Activated CD4-positive, alpha-beta T cell treated with anti-CD3 and anti-CD28 coated beads, Interleukin-2, amount 50 U/mL, for 48 hours (primary cell): ENCODE measurements around the gene INKA2.

Experiments
- DNase-seq, 2 experiments: peaks; one replicate each; pipeline ENCODE4 v3.0.0-alpha.2; 2020

Gene INKA2

DNA sequence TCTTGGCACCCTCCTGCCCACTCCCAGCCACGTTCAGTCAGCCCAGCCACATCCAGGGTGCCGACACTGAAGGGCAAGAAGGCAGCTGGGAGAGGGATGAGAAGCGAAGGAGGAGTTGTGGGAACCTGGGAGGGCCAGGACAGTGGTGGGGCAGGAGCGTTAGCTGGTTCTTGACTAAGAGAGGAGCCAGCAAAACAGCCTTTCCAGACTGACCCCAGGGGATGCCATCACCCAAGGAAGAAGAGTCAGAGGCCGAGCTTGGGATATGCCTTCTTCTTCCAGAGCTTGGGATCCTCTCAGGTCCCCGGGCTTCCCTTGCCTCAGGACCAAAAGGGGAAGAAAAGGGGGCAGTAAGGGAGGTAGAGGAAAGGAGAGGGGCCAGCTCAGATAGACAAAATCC, 7.2 kb downstream of the INKA2 start:
- DNase-seq, result no peak

- DNase-seq, result no peak
These were observed 8.5 kb downstream of the INKA2 start for GRCh38 chr1:111730706-111731105.

- no peak for DNase-seq
These were observed 9.1 kb downstream of the INKA2 start for GRCh38 chr1:111729946-111730681.

- DNase-seq, result peak in 1 of 2 experiments; percentile 1
These were observed 9.8 kb downstream of the INKA2 start for GRCh38 chr1:111729271-111729921.

DNA sequence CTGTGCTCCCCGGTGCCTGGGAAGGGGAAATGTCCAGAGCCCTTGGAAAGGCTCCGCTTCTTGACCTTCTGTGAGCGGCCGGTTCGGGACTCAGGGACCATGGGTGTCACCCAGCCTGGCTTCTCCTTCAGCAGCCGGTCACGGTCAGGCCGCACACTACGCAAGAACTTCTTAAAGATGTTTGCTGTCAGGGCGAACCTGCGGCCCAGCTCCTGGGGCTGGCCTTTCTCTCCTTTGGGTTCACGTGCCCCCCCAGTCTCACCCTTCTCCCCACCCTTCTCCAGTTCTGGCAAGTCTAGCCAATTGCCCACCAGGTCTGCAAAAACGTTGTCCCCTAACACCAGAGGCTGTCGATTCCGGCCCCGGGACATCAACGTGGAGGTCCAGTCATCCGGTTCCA, 12.1 kb downstream of the INKA2 start:
- peak in 1 of 2 experiments; percentile 0 for DNase-seq

DNA sequence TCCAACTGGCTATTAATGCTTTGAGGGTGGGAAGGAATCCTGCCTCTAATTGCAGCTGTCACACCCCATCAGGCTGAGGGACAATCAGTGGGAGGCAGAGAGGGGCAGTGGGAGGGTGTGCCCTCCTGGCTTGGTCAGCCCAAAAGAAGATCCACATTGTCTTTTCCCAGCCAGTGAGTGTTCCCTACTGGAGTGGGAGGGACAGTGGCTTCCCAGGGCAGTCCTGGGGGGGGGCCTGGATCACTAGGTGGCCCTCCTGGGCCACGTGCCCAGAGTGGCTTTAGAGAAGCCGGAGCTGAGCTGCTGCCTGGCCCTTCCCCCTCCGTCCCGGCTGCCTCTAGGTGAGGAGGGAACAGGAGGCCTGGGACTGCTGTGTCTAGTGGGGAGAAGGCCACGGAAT, 14.0 kb downstream of the INKA2 start:
- peak in 1 of 2 experiments; percentile 1 for DNase-seq

DNA sequence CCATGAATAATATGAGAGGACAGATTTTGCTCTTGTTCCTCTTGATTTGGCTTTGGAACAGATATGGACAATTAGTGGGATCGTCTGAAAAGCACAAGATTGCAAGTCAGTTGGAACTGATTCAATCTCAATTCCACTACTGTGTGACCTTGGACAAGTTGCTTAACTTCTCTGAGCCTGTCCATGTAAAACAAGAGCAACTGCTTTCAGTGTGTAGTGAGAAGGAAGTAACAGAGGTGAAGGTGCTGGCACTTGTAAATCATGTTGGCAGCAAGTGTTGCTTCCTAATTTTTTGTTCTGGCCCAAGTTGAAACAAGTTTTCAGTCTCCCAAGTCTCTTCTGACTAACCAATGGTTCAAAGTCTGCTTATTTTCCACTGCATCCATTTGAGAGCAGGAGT, 15.3 kb downstream of the INKA2 start:
- DNase-seq, result no peak

DNA sequence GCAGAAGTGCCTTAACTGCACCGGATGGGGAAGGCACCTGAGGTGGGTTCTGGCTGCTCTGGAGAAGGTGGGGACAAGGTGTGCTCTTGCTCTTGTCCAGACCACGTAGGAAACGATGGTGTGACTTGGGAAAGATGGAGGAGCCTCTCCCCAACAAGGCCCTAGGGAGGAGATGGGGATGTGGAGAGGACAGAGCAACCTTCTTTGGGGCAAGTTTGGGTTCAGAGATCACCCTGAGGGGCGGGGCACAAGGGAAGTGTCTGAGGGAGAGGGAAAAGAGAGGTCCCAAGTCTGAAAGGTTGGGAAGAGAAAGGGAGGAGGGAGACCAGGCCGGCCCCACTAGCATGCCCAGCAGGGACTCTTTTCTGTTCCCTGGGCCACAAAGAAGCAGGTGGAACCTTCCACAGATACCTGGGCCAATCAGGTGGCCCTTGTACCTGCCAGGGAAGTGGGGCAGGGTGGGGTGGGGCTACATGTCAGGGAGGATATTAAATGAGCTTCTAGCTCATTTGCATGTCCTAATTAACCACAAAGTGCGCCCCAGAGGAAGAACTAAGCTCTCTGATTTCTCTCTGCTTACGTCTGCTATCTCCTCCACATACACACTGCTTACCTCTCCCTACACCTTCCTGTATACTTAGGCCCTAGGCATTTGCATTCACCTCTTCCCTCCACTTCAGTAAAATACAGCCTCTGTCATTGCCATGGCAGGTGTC, 15.9 kb downstream of the INKA2 start:
- DNase-seq, result peak in 1 of 2 experiments; percentile 1

- DNase-seq, result no peak
These were observed 18.0 kb downstream of the INKA2 start for GRCh38 chr1:111720977-111721786.

DNA sequence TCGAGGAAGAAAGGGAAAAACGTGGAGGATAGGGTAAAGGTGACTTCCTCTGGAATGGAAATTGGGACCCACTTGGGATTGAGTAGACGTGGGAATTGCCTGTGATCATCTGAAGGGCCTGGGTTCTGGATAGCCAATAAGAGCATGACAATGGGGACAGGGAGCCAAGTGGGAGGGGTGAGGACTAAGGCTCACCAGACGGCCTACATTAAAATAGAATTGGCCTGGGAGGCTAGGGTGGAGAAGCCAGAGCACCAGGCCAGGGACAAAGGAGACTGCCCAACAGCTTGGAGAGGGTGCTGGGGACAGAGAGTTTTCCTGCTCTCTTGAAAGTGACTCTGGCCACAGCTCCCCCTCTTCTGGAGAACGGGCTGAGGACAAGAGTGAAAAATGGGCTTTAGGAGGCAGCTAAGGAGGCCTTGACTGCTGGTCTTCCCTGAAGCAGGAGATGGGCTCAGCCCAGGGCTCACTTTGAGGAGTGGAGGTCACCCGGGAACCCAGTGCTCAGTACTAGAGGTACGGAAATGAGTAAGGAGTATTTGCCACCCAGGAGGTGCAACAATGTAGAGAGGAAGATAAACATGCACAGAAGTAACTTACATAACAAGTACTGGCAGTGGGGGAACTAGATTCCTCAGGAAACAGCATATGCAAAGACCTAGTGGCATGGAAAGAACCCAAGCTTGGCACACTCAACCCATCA, 18.8 kb downstream of the INKA2 start:
- no peak for DNase-seq

DNA sequence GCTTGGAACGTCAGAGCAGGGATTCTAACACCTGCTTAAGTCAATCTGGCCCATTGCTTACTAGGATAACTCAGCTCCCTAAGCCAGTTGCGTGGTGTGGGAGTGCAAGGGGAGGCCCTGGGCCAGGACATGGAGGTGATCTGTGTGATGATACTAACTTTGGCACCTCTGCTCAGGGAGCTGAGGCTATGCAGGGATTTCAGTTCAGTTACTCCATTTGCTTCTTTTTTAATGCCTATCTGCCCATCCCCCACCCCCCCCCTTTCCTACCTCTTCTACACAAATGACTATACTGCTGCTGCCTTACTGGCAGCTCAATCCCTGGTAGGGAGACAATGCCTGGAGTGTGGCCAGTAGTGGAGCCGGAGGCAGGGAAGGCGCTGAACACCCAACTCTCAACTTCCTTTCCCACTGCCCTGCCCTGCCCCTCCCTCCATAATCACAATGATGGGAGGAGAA, 19.5 kb downstream of the INKA2 start:
- no peak for DNase-seq

DNA sequence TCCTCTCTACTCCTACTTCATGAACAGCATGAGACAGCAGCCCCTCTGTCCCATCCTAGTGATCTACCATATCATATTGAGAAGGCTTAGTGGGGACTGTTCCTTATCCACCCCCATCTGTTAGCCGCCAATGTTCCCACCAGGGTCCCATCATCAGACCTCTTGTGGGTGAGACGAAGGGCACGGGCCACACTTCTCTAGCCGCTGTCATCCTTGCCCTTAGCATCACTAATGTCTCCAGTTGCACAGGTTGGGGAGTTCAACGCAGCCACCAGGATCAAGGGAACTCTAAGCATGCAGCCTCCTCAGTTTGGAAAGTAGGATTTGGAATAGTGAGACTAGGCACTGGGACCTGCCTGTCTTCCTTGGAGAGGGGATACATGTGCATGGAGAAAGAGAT, 20.1 kb downstream of the INKA2 start:
- DNase-seq, result no peak

DNA sequence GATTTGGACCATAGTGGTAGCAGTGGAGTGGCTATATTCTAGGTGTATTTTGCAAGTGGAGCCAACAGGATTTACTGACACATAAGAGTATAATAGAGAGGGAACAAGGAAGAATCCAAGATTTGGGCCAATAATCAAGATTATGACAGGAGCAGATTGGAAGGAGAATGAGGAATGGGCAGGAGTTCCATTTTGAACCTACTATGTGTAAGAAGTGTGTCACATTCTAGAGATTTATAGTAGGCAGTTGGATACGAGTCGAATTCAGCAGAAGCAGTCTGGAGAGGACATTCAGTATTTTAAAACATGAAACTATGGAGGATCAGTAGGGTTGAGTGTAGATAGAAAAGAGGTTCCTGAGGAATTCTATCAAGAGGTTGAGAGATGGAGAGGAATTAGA, 21.7 kb downstream of the INKA2 start:
- DNase-seq, result no peak

DNA sequence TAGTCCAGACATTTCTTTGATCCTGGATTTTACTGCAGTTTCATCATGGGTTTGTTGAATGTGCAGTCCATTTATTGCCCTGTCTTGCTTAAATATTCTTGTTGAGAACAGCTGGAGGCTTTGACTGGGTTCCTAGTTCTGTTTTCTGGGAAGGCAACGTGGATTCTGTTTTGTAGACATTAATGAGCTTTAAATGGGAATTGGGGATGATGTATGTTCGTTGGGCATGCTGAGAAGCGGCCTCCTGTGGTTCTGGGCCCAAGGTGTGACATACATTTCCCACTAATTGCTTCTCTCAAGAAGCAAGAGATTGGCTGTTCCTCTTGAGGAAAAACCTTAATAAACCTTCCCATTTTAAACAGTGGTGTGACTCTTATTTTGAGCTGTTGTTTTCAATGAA, 22.9 kb downstream of the INKA2 start:
- DNase-seq, result no peak

DNA sequence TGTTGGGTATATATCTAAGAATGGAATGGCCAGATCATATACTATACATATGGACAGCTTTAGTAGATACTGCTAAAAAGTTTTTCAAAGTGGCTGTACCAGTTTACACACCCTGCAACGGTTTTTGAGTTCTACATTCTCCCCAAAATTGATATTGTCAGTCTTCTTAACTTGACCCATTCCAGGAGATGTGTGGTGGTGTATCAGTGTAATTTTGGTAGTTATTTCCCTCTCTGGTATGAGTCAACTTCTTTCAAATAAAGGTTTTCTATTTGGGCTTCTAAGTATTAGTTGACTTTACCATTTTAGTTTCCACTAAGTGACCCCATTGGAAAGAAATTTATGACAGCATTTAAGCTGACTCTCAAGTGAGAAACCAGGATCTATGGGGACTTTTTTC, 29.2 kb downstream of the INKA2 start:
- no peak for DNase-seq

DNA sequence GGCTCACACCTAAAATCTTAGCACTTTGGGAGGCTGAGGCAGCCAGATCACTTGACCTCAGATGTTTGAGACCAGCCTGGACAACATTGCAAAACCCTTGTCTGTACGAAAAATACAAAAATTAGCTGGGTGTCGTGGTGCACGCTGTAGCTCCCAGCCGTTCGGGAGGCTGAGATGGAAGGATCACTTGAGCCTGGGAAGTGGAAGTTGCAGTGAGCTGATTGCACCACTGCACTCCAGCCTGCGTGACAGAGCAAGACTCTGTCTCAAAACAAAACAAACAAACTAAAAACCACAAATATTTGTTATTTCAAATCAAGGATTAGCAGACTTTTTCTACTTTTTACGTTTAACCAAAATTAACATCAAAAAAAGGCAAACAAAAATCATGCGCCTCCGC, 31.3 kb downstream of the INKA2 start:
- no peak for DNase-seq

- no peak for DNase-seq
These were observed 32.3 kb downstream of the INKA2 start for GRCh38 chr1:111706921-111707320.

DNA sequence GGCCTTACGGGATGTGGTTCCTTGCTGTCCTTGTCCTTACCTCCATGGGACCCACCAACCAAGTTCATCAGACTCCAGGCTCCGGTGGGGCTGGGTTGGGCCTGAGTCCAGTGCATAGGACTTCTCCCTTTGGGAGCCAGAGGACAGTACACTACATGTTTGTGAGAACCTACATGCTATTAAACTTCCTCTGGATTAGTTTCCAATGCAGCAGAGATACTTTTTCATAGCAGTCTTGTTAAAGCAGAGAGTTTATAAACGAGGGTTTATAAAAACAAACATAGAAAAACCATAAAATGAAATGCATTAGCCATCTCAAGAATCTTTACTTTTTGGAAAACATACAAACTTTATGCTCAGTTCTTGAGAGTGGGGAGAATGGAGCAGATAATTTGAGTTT, 33.4 kb downstream of the INKA2 start:
- DNase-seq, result no peak

DNA sequence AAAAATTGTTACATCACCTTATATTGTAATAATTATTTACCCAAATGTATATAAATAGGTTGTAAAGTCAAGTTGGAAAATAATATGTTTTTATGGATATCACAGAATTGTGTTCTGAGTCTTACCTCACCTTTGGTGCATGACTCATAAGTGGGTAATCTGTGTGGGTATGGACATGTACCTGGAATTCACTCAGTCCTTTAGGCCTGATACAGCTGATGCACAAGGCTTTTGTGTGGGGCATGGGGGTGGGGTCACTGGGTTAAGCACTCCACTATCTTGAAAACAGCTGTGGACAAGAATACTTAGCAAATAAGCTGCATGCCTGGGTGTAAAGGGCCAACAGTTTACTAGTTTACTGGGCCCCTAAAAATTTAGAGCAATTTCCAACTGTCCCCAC, 34.4 kb downstream of the INKA2 start:
- no peak for DNase-seq

DNA sequence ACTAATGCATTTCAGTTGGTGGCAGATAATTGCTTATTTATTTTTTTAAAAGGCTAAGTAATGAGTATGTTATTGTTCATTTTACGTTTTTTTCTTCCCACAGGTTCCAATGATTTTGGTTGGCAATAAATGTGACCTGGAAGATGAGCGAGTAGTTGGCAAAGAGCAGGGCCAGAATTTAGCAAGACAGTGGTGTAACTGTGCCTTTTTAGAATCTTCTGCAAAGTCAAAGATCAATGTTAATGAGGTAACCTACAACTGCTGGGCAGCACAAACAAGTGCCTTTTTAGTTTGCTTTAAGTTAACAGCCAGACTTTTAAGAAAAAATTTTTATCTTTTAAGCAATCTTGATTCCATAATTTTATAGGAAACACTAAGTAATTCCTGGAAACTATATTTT, 35.0 kb downstream of the INKA2 start:
- no peak for DNase-seq

DNA sequence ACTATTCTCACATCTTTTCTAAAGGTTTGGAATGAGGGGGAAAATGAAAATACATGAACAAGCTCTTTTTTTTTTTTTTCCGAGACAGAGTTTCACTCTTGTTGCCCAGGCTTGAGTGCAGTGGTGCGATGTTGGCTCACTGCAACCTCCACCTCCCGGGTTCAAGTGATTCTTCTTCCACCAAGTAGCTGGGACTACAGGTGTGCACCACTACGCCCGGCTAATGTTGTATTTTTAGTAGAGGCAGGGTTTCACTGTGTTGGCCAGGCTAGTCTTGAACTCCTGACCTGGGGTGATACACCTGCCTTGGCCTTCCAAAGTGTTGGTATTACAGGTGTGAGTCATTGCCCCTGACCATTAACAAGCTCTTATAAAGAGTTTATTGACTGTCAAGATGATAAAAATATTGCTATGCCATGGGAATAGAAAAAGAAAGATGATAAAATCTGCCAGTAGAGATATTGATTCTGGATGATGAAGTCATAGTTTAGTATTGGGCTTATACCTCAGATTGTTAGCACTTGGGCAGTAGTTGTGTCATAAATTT, 36.6 kb downstream of the INKA2 start:
- no peak for DNase-seq

GRCh38 chr1:111699268-111699667, 39.9 kb downstream of the INKA2 start:
- DNase-seq, result no peak
